Brain microvascular endothelial cell (primary cell): ENCODE measurements around the gene AUTS2.

Source experiments
- DNase-seq: peaks from one replicate; pipeline ENCODE4 v3.0.0-alpha.2; 2020
- H3K27ac ChIP-seq: fragments of 250-450 bp; sonication (Bioruptor Pico); 2 replicates; pipeline ENCODE4 v1.5.1; 2020; ENCODE audit warnings: mild to moderate bottlenecking, moderate library complexity
- H3K27me3 ChIP-seq: fragments of 250-450 bp; sonication (Bioruptor Pico); replicated peaks from 2 replicates; pipeline ENCODE4 v1.5.1; 2020; ENCODE audit warnings: mild to moderate bottlenecking
- H3K36me3 ChIP-seq: fragments of 250-450 bp; sonication (Bioruptor Pico); replicated peaks from 2 replicates; pipeline ENCODE4 v1.5.1; 2020; ENCODE audit warnings: mild to moderate bottlenecking
- H3K4me3 ChIP-seq: 2 replicates; pipeline ENCODE4 v1.5.1; 2011; ENCODE audit warnings: low read depth, mild to moderate bottlenecking, control low read depth, low read length, moderate library complexity
- CTCF ChIP-seq: IDR thresholded peaks from 2 replicates; pipeline ENCODE4 v1.5.1; 2011; ENCODE audit warnings: low read depth, mild to moderate bottlenecking, moderate library complexity, low read length, control low read depth, inconsistent platforms; ENCODE audit errors: missing control alignments
- in situ Hi-C: cut with HindIII; loops from 2 replicates; pipeline ENCODE4 v1.10.0; 2017; ENCODE audit warnings: low sequenced_read_pairs, low pct_ligation_motif_present

AUTS2 gene

GRCh38 chr7:70148997-70149396 is 550.7 kb downstream of the AUTS2 start:
- Histone ChIP-seq H3K27ac (no peak overlapping the region), H3K27me3 (no peaks in the 10 kb centered on the region), H3K36me3 (no peaks in the 10 kb centered on the region), H3K4me3 (no peak overlapping the region)
- in situ Hi-C loops: no loop called here
- no peak for DNase-seq
- no peak for TF ChIP-seq CTCF

DNA sequence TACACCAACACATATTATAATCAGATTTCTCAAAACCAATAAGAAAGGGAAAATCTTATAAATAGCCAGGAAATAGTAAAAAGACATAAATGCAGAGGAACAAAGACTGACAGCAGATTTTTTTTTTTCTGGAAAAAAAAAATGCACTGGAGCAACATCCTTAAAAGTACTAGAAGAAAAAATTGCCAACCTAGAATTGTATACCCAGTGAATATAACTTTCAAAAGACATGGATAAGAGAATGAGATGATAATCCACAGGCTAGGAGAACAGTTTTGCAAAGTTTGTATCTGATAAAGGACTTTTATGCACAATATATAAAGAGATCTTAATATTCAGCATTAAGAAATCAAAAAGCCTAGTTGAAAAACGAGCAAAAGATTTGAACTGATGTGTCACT is 554.0 kb downstream of the AUTS2 start:
- in situ Hi-C loops: no loop called here
- H3K27ac ChIP-seq: no peak overlapping the region
- no peaks in the 10 kb centered on the region for H3K27me3 ChIP-seq
- H3K36me3 ChIP-seq: no peaks in the 10 kb centered on the region
- H3K4me3 ChIP-seq: no peak overlapping the region
- TF ChIP-seq CTCF: no peak
- DNase-seq: no peak

- TF ChIP-seq CTCF: no peak
- Histone ChIP-seq H3K36me3 (no peaks in the 10 kb centered on the region), H3K4me3 (no peak overlapping the region), H3K27me3 (no peaks in the 10 kb centered on the region), H3K27ac (no peak overlapping the region)
- DNase-seq: no peak
- in situ Hi-C loops: no loop called here
These were observed 555.7 kb downstream of the AUTS2 start for GRCh38 chr7:70153933-70154332.

DNA sequence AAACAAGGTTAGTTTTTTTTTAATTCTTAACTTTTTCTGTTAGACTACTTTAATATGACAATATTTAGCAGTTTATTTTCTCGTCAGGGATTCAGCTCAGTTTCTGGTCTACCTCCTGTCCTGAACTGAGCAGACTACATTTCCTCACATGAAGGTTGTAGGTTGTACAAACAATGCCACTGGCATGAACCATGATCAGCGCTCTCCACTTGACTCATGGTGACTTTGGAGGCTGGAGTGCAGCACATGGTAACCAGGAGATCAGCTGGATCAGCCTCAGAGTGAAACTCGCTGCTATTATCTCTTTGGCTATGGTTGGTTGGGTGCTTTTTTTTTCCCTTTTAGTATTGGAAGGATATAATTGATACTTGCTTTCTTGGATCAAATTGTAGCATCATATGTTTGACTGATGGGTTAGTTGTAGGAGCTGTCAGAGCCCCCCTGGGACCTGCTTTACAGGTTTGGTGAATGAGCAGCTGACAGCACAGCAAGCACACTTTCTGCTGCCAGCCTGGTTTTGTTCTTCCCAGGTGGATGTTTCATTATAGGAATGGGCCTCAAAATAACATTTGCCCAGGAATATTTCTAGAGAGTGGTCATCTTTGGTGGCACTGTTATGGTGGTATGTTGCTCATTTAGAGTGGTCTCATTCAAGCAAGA is 556.4 kb downstream of the AUTS2 start:
- in situ Hi-C loops: no loop called here
- DNase-seq: no peak
- TF ChIP-seq CTCF: no peak
- Histone ChIP-seq H3K36me3 (no peaks in the 10 kb centered on the region), H3K4me3 (no peak overlapping the region), H3K27me3 (no peaks in the 10 kb centered on the region), H3K27ac (no peak overlapping the region)

- DNase-seq: no peak
- in situ Hi-C loops: no loop called here
- H3K27me3 ChIP-seq: no peaks in the 10 kb centered on the region
- H3K27ac ChIP-seq: no peak overlapping the region
- H3K36me3 ChIP-seq: no peaks in the 10 kb centered on the region
- no peak for TF ChIP-seq CTCF
- no peak overlapping the region for H3K4me3 ChIP-seq
These were observed 557.8 kb downstream of the AUTS2 start for GRCh38 chr7:70156057-70156456.

- no peak for TF ChIP-seq CTCF
These were observed 560.8 kb downstream of the AUTS2 start for GRCh38 chr7:70159121-70159520.

More at GRCh38 chr7:70159121-70159520, 560.8 kb downstream of the AUTS2 start:
- no peak overlapping the region for H3K4me3 ChIP-seq
- H3K27ac ChIP-seq: no peak overlapping the region
- DNase-seq: no peak
- in situ Hi-C loops: no loop called here
- no peaks in the 10 kb centered on the region for H3K36me3 ChIP-seq
- H3K27me3 ChIP-seq: no peaks in the 10 kb centered on the region
